Measurements from ENCODE around the gene IMMT. TPM values are rescaled to one million over a fixed set of nuclear protein-coding genes. Genes with fewer than 3 reads are reported as not detected.

IMMT gene
- total and polyA plus RNA-seq, 2 of the 8 experiments (the other 6 are each of a cell fraction or from before 2014, with no cell fraction given) = 37.7 to 103 TPM

DNA sequence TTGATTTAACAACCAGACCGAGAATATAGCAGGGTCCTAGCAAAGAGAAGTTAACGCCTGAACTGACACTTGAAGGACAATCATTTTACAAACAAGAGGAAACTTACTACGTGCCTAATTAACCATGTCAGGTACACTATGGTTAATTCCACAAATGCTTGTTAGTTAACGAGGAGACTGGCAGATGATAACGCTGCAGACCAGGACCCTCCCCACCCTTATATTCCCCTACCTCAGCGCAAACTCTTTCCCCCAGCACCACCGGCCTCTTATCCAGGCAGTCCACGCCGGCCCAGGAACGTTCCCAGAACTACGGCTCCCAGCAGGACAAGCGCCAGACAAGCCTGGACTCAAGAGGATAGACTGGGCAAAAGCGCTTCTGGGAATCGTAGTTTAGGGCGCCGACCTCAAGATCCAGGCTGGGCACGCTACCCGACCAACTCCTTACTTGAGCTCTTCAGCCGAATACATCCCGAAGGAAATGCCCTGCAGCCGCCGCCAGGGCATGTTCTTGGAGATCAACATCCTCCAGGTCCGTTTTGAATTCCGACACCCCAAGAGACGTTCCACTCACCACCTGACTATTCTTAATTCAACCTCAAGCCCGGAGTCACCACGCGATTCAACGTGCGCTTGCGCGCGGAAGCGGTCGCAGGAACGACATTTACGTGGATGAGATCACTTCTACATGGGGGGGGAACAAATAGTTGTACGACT, 89.9 kb downstream of the IMMT start, which contains the start of gene POLR1A (continued):
- TF ChIP-seq GABPA (IDR thresholded peaks at IDR 0.05; ENCODE audit: borderline replicate concordance, insufficient read depth, low read length) = no peak
- TF ChIP-seq, protein P1, sequence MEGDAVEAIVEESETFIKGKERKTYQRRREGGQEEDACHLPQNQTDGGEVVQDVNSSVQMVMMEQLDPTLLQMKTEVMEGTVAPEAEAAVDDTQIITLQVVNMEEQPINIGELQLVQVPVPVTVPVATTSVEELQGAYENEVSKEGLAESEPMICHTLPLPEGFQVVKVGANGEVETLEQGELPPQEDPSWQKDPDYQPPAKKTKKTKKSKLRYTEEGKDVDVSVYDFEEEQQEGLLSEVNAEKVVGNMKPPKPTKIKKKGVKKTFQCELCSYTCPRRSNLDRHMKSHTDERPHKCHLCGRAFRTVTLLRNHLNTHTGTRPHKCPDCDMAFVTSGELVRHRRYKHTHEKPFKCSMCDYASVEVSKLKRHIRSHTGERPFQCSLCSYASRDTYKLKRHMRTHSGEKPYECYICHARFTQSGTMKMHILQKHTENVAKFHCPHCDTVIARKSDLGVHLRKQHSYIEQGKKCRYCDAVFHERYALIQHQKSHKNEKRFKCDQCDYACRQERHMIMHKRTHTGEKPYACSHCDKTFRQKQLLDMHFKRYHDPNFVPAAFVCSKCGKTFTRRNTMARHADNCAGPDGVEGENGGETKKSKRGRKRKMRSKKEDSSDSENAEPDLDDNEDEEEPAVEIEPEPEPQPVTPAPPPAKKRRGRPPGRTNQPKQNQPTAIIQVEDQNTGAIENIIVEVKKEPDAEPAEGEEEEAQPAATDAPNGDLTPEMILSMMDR (IDR thresholded peaks at IDR 0.05; ENCODE audit: control extremely low read depth in 1 of 3, insufficient read depth in 1 of 3, low read depth in 1 of 3, low read length in 3 of 3) = no peak
- TF ChIP-seq HDAC2 (IDR thresholded peaks at IDR 0.05; ENCODE audit: borderline replicate concordance in 1 of 2, low read depth in 2 of 2, low read length in 2 of 2) = no peak
- TF ChIP-seq TBP (IDR thresholded peaks at IDR 0.05; ENCODE audit: low read depth, low read length) = no peak
- TF ChIP-seq, protein P2, sequence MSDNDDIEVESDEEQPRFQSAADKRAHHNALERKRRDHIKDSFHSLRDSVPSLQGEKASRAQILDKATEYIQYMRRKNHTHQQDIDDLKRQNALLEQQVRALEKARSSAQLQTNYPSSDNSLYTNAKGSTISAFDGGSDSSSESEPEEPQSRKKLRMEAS (IDR thresholded peaks at IDR 0.05) = peak; percentile 10; the same call in 1 of the 2 replicates
- no peak for TF ChIP-seq SP2 (IDR thresholded peaks at IDR 0.05; ENCODE audit: low read length)

Measured in H1 (cell line).